HEK293 (cell line): Measurements from ENCODE around the gene OXNAD1.

ENCODE experiments used
- CTCF ChIA-PET: fragments of 350-600 bp; formaldehyde crosslinking; extraction: SDS; loops from one replicate; lab custom pipeline; 2021; ENCODE audit warnings: antibody characterized with exemption; lab: Yijun Ruan, JAX
- POLR2A ChIA-PET: fragments of 300-600 bp; formaldehyde crosslinking; extraction: SDS; loops from one replicate; lab custom pipeline; 2020; ENCODE audit warnings: antibody characterized with exemption, inconsistent platforms; lab: Yijun Ruan, JAX
- H3K27ac ChIP-seq: fragments of 200-500 bp; sonication (Bioruptor generic); 2 replicates; pipeline ENCODE4 v1.5.1; 2014; ENCODE audit warnings: low read depth, low read length, control low read depth, inconsistent platforms; ENCODE audit errors: extremely low read depth
- H3K36me3 ChIP-seq, 2 experiments: fragments of 200-500 bp in 1 of 2; sonication (Bioruptor generic) in 1 of 2; 1 replicate in 1 of 2; 2 replicates in 1 of 2; pipeline ENCODE4 v1.5.1; 2014 to 2017; ENCODE audit warnings: inconsistent platforms in 2 of 2, low read length in 2 of 2; ENCODE audit not compliant: control insufficient read depth in 2 of 2, insufficient read depth in 1 of 2
- H3K4me1 ChIP-seq: fragments of 200-500 bp; sonication (Bioruptor generic); 2 replicates; pipeline ENCODE4 v1.5.1; 2014; ENCODE audit warnings: mild to moderate bottlenecking, low read length, inconsistent platforms; ENCODE audit not compliant: control insufficient read depth, insufficient read depth
- H3K4me3 ChIP-seq: 2 replicates; pipeline ENCODE4 v1.5.1; 2011; ENCODE audit warnings: low read depth, mild to moderate bottlenecking, control low read depth, low read length, moderate library complexity
- H3K9me3 ChIP-seq: fragments of 200-500 bp; sonication (Bioruptor generic); 2 replicates; pipeline ENCODE4 v1.5.1; 2014; ENCODE audit warnings: low read depth, low read length, inconsistent platforms; ENCODE audit not compliant: control insufficient read depth, insufficient read depth
- GFI1B ChIP-seq: fragments of 450-650 bp; formaldehyde crosslinking; IDR thresholded peaks from 2 replicates; pipeline ENCODE4 v1.5.1; 2016; ENCODE audit warnings: missing biosample characterization, missing genetic modification characterization
- KLF10 ChIP-seq: fragments of 450-650 bp; IDR thresholded peaks from 2 replicates; pipeline ENCODE4 v1.5.1; 2018; ENCODE audit warnings: missing biosample characterization, mild to moderate bottlenecking, missing genetic modification characterization
- MZF1 ChIP-seq: fragments of 450-650 bp; formaldehyde crosslinking; IDR thresholded peaks from 2 replicates; pipeline ENCODE4 v1.5.1; 2017; ENCODE audit warnings: missing biosample characterization, missing genetic modification characterization, borderline replicate concordance
- PRDM4 ChIP-seq: fragments of 450-650 bp; formaldehyde crosslinking; IDR thresholded peaks from 2 replicates; pipeline ENCODE4 v1.5.1; 2017; ENCODE audit warnings: missing biosample characterization, missing genetic modification characterization
- SCRT2 ChIP-seq: fragments of 450-650 bp; formaldehyde crosslinking; IDR thresholded peaks from 2 replicates; pipeline ENCODE4 v1.5.1; 2016; ENCODE audit warnings: missing biosample characterization, missing genetic modification characterization
- SETDB1 ChIP-seq: IDR thresholded peaks from one replicate; pipeline ENCODE4 v1.6.1; 2017; ENCODE audit warnings: mild to moderate bottlenecking, low read length, moderate library complexity, mixed read lengths; ENCODE audit not compliant: insufficient read length
- WT1 ChIP-seq: fragments of 450-650 bp; formaldehyde crosslinking; IDR thresholded peaks from 2 replicates; pipeline ENCODE4 v1.5.1; 2016; ENCODE audit warnings: missing biosample characterization, missing genetic modification characterization
- ZBTB48 ChIP-seq: fragments of 450-650 bp; formaldehyde crosslinking; IDR thresholded peaks from 2 replicates; pipeline ENCODE4 v1.5.1; 2016; ENCODE audit warnings: missing biosample characterization, missing genetic modification characterization
- ZBTB6 ChIP-seq: fragments of 450-650 bp; formaldehyde crosslinking; IDR thresholded peaks from 2 replicates; pipeline ENCODE4 v1.5.1; 2017; ENCODE audit warnings: missing biosample characterization, missing genetic modification characterization
- ZBTB8A ChIP-seq: fragments of 450-650 bp; formaldehyde crosslinking; IDR thresholded peaks from 2 replicates; pipeline ENCODE4 v1.5.1; 2016; ENCODE audit warnings: missing biosample characterization, missing genetic modification characterization
- ZNF121 ChIP-seq: fragments of 450-650 bp; formaldehyde crosslinking; IDR thresholded peaks from 2 replicates; pipeline ENCODE4 v1.5.1; 2016; ENCODE audit warnings: missing biosample characterization, missing genetic modification characterization
- ZNF132 ChIP-seq: fragments of 450-650 bp; formaldehyde crosslinking; IDR thresholded peaks from 2 replicates; pipeline ENCODE4 v1.5.1; 2017; ENCODE audit warnings: missing biosample characterization, missing genetic modification characterization, borderline replicate concordance
- ZNF133 ChIP-seq: fragments of 450-650 bp; formaldehyde crosslinking; IDR thresholded peaks from 2 replicates; pipeline ENCODE4 v1.5.1; 2016; ENCODE audit warnings: missing biosample characterization, missing genetic modification characterization
- ZNF140 ChIP-seq: fragments of 450-650 bp; formaldehyde crosslinking; IDR thresholded peaks from 2 replicates; pipeline ENCODE4 v1.5.1; 2016; ENCODE audit warnings: missing biosample characterization, missing genetic modification characterization
- ZNF146 ChIP-seq: fragments of 450-650 bp; formaldehyde crosslinking; IDR thresholded peaks from 2 replicates; pipeline ENCODE4 v1.5.1; 2016; ENCODE audit warnings: missing biosample characterization, missing genetic modification characterization
- ZNF155 ChIP-seq: fragments of 450-650 bp; formaldehyde crosslinking; IDR thresholded peaks from 2 replicates; pipeline ENCODE4 v1.5.1; 2016; ENCODE audit warnings: missing biosample characterization, missing genetic modification characterization
- ZNF449 ChIP-seq: fragments of 450-650 bp; formaldehyde crosslinking; IDR thresholded peaks from 2 replicates; pipeline ENCODE4 v1.5.1; 2017; ENCODE audit warnings: missing biosample characterization, mild to moderate bottlenecking, missing genetic modification characterization, moderate library complexity
- ZNF560 ChIP-seq: fragments of 450-650 bp; formaldehyde crosslinking; IDR thresholded peaks from 2 replicates; pipeline ENCODE4 v1.5.1; 2017; ENCODE audit warnings: missing biosample characterization, missing genetic modification characterization, borderline replicate concordance
- ZNF624 ChIP-seq: fragments of 450-650 bp; formaldehyde crosslinking; IDR thresholded peaks from 2 replicates; pipeline ENCODE4 v1.5.1; 2017; ENCODE audit warnings: missing biosample characterization, missing genetic modification characterization
- ZNF654 ChIP-seq: fragments of 450-650 bp; formaldehyde crosslinking; IDR thresholded peaks from 2 replicates; pipeline ENCODE4 v1.5.1; 2016; ENCODE audit warnings: low read depth, missing biosample characterization, missing genetic modification characterization
- ZNF658 ChIP-seq: fragments of 450-650 bp; formaldehyde crosslinking; IDR thresholded peaks from 2 replicates; pipeline ENCODE4; 2016; ENCODE audit warnings: missing biosample characterization, missing genetic modification characterization
- ZNF692 ChIP-seq: fragments of 450-650 bp; formaldehyde crosslinking; IDR thresholded peaks from 2 replicates; pipeline ENCODE4 v1.5.1; 2016; ENCODE audit warnings: missing biosample characterization, missing genetic modification characterization
- ZNF768 ChIP-seq: fragments of 450-650 bp; formaldehyde crosslinking; IDR thresholded peaks from 2 replicates; pipeline ENCODE4 v1.5.1; 2018; ENCODE audit warnings: missing biosample characterization, mild to moderate bottlenecking, missing genetic modification characterization
- ZNF843 ChIP-seq: fragments of 450-650 bp; formaldehyde crosslinking; IDR thresholded peaks from 2 replicates; pipeline ENCODE4 v1.5.1; 2016; ENCODE audit warnings: missing biosample characterization, missing genetic modification characterization

OXNAD1 gene

GRCh38 chr3:16329826-16330129, 64.8 kb downstream of the OXNAD1 start (continued):
- TF ChIP-seq GFI1B (tag by site-specific recombination): no peak
- TF ChIP-seq, all 188 proteins: peak for 0

DNA sequence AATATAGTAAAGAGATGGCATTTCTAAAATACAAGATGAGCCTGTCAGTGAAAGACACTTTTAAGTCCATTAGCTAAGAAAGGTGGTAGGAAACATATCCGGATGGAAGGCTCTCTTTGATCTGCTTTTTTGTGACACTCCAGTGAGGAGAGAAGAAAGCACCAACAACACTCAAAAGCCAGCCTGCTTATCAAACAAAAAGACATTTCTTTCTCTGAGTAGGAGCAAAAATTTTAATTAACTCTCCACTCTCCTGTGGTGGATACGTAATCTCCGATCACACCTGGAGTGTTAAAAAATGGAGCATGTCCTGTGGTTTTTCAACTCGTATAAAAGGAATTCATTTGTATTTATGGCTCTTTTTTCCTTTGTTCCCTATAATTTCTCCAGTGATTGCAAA, 65.3 kb downstream of the OXNAD1 start:
- CTCF ChIA-PET: interaction anchor here (0.7 to 1.0 kb wide), 2 partner anchors 39 to 332 kb away, joined by 3 to 4 read pairs; no protein-coding TSS in a partner anchor
- TF ChIP-seq ZBTB48 (tag by site-specific recombination) (no peak), ZBTB8A (tag by site-specific recombination) (no peak), ZNF140 (no peak), ZNF654 (tag by site-specific recombination) (no peak), ZNF155 (tag by site-specific recombination) (no peak), WT1 (tag by site-specific recombination) (no peak), ZNF121 (tag by site-specific recombination) (no peak), ZNF560 (no peak), ZNF132 (no peak), ZNF146 (tag by site-specific recombination) (no peak), ZBTB6 (tag by site-specific recombination) (no peak)
- TF ChIP-seq, all 188 proteins: peak for 0
- no peak overlapping the region for H3K4me3 ChIP-seq
- H3K4me1 ChIP-seq: no peaks in the 10 kb centered on the region
- no peak overlapping the region for H3K27ac ChIP-seq
- peaks cover 0 to 15% of the 10 kb centered on the region in 2 experiments; a peak in 1 of 3 replicates for H3K36me3 ChIP-seq
- H3K9me3 ChIP-seq: no peaks in the 10 kb centered on the region
- POLR2A ChIA-PET: no interaction called here

GRCh38 chr3:16331319-16331883, 66.4 kb downstream of the OXNAD1 start:
- Histone ChIP-seq H3K36me3 (peaks cover 0 to 6% of the 10 kb centered on the region in 2 experiments; a peak in 1 of 3 replicates), H3K4me3 (no peak overlapping the region), H3K27ac (no peak overlapping the region), H3K9me3 (no peaks in the 10 kb centered on the region), H3K4me1 (no peaks in the 10 kb centered on the region)
- ChIA-PET CTCF (no interaction called here), POLR2A (no interaction called here)
- TF ChIP-seq ZNF692: no peak
- TF ChIP-seq ZNF624 (tag by site-specific recombination): peak; percentile 89; the same call in 1 of the 2 replicates
- TF ChIP-seq ZNF843 (tag by site-specific recombination): no peak
- TF ChIP-seq ZNF449 (tag by site-specific recombination): no peak
- TF ChIP-seq ZNF658 (tag by site-specific recombination): no peak
- no peak for TF ChIP-seq KLF10 (tag by site-specific recombination)
- TF ChIP-seq MZF1 (tag by site-specific recombination): no peak
- TF ChIP-seq ZNF133: no peak
- TF ChIP-seq ZNF654 (tag by site-specific recombination): no peak
- TF ChIP-seq ZNF140: no peak
- no peak for TF ChIP-seq PRDM4 (tag by site-specific recombination)
- TF ChIP-seq SCRT2 (tag by site-specific recombination): no peak
- no peak for TF ChIP-seq ZNF121 (tag by site-specific recombination)
- TF ChIP-seq ZNF768 (tag by site-specific recombination): no peak
- TF ChIP-seq SETDB1: peak; percentile 91
